ENCODE results near the gene CDKN1A.
"Not testable (repeated sequence)": the region's sequence is repeated elsewhere in the genome, so short reads cannot be mapped to it uniquely, and the experiment has no call there.

CDKN1A gene

DNA sequence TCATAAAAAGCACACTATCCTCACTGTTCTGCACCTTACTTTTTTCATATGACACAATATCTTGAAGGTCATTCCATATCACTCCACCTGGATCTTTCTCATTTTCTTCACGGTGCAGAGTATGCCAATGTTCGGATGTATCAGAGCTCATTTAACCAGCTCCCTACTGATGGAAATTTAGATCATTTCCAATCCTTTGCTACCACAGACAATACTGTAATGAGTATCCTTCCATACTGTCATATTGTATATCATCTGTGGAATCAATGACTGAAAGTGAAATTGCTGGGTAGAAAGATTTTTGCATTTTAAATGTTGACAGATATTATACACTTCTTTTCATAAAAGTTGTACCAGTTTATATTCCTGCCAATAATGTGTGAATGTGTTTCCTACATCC is 16.9 kb downstream of the CDKN1A start:
- DNase-seq (ENCODE audit: low spot score), result no peak

DNA sequence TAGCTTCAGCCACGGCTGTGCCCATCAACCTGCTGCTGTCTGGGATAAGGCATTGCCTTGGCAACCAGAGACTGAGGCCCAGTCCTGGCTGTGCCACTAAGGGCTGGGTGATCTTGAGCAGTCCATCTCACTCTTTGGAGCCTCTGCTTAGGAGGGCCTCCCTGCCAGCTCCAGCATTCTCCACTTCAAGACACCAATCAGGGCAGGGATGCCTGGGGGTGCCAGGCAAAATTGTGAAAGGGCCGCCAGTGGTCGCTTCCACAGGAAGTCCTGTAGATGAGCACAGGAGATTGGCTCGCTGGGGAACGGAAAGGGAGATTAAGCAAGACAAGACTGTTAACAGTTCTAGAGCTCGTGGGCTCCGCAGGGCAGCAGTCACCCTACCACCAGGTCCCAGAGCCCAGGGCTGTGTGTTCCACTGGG is 19.0 kb downstream of the CDKN1A start, which contains the start of gene RAB44:
Gene RAB44, plus strand, starts transcription at position 346 of the 423 bp plus-strand sequence. CDS start 6,410 bp downstream, outside the sequence.
- DNase-seq (ENCODE audit: low spot score), result no peak

DNA sequence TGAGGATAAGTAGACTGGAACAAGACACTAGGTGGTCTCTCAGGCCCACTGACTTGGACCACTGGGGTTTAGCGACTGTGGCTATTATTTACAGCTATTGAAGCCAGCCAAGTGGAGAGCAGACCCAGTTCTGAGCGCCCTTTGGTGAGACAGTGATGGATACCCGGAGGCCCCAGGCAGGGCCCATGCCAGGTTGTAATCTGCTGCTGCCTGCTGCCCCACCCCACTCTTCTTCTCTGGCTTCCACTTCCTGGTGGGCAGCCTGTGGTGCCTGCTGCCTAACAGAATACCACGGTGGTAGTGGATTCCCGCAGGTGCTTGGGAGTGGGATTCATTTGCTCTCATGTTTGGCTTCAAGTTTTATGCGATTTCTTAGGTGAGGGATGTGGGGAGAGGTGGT is 19.7 kb downstream of the CDKN1A start:
- DNase-seq (ENCODE audit: low spot score), result no peak

DNA sequence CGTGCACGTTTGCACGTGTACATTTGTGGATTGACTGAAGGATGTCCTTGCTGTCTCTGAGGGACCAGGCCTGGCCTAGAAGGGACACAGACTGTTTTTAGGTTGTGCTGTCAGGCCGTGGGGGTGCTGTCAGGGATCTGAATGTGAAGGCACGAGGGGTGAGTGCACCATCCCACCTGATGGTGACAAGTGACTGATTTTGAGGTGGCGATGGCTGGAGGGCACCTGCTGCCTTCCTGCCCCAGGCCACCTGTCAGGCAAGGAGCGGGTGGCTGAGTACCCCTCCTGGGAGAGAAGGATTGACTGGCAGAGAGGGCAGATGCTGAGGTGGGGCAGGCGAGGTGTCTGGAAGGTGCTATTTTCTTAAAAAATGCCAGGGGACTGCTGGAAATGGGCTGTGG is 20.4 kb downstream of the CDKN1A start:
- no peak for DNase-seq (ENCODE audit: low spot score)

DNA sequence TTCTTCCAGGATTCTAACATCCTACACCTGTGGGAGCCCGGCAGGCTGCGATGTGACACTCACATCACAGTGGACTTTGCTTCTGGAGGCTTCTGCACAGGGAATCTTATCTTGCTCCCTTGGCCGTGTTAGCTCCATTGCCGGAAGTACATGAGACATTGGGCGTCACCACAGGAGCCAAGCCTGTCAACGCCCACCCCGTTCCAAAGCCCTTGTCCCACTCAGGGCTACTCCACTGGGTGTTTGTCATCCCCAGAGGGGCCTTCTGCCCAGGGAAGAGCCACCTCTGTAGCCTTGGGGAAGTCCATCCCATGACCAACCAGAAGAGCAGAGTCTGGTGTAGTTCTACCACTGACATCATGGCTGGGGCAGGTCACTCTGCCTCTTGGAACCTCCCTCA is 20.8 kb downstream of the CDKN1A start:
- DNase-seq (ENCODE audit: low spot score), result no peak

DNA sequence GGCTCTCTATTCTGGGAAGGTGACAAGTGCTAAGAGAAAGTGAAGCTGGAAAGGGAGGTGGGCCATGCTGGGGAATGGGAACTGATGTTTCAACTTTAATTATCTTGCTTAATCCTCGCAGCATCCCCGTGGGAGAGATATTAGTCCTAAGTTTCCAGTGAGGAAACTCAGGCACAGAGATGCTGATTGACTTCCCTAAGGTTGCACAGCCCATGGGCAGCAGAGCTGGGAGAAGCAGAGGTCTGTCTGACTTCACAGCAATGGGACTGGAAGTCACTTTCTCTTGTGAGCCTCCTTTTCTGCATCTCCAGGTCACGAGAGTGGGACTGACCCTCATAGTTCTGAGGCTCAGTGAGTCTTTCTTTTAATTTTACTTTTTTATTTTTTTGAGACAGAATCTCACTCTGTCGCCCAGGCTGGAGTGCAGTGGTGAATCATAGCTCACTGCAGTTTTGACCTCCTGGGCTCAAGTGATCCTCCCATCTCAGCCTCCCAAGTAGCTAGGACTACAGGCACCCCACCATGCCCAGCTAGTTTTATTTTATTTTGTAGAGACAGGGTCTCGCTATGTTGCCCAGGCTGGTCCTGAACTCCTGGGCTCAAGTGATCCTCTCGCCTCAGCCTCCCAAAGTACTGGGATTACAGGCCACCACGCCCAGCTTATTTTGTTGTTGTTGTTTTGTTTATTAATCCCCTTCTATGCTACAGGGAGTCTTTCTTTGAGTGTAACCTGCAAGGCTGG is 21.7 kb downstream of the CDKN1A start:
- DNase-seq (ENCODE audit: low spot score), result no peak

DNA sequence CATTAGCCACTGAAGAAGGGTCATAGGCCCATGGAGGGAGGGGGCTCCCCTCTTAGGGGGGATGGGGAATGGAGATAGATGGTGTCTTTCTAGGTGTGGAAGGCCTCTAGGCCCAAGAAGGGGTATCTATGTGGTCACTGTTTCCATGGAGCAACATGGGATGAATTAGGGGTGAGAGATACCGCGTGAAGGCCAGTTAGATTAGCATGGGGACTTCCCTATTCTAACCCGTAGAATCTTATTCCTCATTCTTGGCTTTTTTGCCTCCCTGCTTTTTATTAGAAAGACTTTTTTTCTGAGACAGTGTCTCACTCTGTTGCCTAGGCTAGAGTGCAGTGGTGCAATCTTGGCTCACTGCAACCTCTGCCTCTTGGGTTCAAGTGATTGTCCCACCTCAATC is 22.3 kb downstream of the CDKN1A start:
- no peak for DNase-seq (ENCODE audit: low spot score)

DNA sequence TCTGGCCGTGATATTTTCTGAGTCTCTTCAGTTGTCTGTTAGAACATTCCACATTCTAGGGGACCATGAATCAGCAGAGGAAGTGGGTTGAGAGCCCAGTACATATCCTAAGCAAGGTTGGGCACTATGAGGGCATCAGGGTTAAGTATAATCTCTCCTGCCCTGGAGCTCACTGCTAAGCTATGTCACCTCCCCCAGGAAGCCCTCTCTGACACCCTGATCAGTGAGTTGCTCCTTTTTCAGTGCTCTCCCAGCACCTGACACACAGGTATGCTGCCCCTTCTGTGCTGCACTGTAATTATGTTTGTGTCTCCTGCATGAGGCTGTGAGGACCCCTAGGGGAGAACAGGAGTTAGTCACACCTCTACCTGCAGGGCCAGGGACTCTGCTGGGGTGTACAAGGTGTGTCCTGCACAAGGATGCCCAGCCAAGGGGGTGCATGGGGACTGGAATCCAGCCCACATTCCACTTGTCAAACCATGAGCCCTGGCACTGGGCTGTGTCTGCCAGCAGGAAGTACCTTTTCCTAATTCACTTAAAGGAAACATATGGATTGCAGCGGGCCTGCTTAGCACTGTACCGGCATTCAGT is 23.0 kb downstream of the CDKN1A start:
- DNase-seq (ENCODE audit: low spot score), result no peak

DNA sequence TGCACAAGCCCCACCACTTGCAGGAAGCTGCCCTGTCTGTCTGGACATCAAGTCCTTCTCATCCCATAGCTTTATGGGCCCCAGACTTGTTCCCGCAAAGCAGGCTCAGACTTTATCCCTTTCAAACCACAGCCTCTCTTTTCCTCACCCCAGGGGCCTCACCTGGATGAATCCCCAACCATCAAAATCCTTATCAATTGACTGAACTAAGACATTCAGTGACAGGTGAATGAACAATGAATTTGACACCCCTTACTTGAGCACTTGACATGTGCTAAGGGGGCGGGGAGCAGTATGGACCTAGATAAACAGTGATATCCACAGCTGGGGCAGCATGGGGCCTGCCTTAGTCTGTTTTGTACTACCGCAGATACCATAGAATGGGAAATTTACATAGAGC is 24.1 kb downstream of the CDKN1A start:
- DNase-seq (ENCODE audit: low spot score), result no peak

DNA sequence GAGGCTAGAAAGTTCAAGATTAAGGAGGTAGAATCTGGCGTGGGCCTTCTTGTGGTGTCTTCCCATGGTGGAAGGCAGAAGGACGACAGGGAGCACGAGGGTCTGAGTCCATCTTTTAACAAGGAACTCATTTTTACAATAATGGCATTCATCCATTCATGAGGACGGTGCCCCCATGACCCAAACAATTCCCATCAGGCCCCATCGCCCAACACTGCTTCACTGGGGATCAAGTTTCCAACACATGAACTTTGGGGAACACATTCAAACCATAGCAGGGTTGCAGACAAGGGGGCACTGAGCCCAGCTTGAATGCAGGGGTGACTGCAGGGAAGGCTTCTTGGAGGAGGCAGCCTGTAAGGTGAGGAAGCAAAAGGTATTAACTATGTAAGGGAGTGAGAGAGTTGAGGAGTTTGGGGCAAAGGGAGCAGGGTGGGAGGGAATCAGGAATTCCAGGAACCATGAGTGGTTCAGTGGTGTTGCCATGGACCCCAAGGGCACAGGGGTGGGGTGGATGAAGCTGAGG is 24.6 kb downstream of the CDKN1A start:
- no peak for DNase-seq (ENCODE audit: low spot score)

DNA sequence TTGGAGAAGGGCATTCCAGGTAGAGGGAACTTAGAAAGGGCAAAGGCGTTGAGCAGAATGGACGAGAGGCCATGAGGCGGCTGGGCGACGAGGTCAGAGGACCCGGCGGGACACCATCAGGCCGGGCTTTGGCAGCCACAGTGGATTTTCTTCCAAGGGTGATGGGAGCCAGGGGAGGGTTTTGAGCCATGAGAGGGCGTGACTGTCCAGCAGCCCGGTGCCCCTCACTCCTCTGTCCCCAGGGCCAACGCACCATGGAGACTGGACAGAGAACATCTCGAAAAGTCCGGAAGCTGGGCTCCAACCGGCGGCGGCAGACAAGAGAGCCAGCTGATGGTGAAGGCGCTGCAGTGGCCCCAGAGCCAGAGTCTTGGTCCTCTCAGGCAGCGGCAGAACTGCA is 25.5 kb downstream of the CDKN1A start:
- no peak for DNase-seq (ENCODE audit: low spot score)

DNA sequence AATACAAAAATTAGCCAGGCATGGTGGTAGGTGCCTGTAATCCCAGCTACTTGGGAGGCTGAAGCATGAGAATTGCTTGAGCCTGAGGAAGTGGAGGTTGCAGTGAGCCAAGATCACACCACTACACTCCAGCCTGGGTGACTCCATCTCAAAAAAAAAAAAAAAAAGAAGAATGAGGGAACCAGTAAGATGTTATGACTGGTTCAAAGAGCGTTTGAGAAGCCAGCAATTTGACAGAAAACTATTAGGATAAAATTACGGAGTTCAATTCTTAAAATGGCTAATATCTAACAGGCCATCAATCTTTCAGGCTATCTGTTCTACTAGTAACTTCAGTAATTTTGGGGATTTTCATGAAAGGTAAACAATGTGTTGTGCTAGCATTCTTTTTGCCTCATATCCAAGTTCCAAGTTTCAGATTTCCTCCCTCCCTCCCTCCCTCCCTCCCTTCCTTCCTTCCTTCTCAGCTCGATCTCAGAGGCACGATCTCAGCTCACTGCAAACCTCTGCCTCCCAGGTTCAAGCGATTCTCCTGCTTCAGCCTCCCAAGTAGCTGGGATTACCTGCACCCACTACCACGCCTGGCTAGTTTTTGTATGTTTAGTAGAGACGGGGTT is 26.6 kb downstream of the CDKN1A start:
- not testable (repeated sequence) for DNase-seq (ENCODE audit: low spot score)

DNA sequence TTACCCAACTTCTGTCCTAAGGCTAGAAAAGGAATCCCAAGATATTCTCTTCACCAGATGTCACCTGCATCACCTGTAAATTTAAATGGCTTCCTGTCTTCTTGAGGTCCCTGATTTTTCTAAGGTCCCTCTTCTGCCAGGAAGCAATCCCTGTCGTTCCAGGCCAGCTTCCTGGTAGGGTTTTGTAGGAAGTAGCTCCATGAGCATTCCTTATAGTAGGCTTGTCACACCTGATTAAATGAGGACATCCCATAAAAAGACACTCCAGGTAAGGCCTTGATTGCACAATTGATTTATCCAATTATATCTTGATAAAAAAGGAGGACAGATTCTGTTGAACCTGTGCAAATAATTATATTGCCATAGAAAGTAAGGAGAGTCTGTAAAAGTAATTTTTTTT is 27.8 kb downstream of the CDKN1A start:
- no peak for DNase-seq (ENCODE audit: low spot score)

DNA sequence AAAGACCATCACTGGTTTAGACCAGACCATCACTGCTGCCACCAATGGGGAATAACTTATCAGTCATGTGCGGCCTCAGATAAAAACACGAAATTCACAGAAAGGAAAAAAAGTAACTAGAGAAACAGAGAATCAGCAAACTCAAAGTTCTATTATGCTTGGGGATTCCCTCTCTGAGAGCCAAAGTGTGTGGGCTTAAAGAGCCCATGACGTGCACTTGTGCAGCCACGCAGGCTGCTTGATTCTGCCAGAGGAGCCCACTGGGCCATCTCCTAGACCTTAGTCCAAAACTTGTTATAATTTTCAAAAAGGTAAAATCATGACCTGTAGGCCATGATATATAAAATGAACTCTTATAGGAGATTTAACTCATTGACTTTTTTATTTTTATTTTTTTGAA is 34.3 kb downstream of the CDKN1A start:
- DNase-seq (ENCODE audit: low spot score), result no peak

DNA sequence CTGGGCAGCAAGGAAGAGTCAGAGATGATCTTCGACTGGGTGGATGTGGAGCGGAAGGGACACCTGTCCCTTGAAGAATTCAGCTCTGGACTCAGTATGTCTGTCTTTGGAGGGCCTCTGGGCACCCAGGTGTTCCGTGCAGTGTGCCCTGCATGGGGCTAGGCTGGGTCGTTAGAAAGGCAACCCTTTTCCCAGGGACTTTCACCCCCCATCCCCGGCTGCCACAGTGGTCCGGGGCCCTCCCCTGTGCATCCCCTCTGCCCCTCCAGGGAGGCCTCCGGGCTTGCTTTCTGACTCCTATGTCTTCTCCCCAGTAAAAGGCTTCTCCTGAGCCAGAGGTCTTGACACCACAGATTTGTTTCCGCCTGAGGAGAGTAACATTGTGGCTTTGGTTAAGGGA is 35.3 kb downstream of the CDKN1A start:
- DNase-seq (ENCODE audit: low spot score), result no peak

DNA sequence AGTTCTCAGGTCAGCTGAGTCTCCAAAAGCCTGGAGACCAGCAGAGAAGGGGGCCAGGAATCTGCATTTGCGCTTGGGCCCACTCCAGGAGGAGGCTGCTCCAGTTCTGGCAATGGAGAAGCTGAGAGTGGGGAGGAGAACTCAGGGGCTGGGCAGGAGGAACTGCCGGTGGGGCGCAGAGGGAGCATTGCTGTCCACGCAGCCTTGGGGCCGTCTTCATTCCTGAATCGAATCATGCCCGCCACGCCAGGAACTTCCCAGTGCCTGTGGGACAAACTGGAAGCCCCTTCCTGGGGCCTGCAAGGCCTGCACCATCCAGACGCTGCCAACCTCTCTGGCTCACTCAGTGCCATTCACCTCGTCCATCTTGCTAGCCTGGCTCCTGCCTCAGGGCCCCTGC is 36.0 kb downstream of the CDKN1A start:
- no peak for DNase-seq (ENCODE audit: low spot score)

DNA sequence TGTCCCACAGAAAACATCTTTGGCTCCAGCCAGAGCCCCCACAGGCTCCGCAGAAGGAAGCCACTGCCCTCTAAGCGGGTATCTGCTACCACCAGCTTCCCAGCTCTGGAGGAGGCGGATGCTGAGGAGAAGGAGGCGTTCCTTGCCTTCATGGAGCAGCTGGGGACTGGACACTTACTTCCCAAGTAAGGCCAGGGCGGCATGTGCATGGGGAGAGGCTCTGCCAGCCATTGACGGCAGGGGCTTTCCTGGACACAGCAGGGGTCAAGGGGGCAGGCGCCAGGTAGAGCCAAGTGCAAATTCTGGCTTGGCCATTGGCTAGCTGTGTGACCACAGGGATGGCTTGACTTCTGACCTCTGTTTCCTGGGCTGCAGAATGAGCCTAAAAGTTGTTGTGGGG is 37.0 kb downstream of the CDKN1A start:
- DNase-seq (ENCODE audit: low spot score), result no peak

DNA sequence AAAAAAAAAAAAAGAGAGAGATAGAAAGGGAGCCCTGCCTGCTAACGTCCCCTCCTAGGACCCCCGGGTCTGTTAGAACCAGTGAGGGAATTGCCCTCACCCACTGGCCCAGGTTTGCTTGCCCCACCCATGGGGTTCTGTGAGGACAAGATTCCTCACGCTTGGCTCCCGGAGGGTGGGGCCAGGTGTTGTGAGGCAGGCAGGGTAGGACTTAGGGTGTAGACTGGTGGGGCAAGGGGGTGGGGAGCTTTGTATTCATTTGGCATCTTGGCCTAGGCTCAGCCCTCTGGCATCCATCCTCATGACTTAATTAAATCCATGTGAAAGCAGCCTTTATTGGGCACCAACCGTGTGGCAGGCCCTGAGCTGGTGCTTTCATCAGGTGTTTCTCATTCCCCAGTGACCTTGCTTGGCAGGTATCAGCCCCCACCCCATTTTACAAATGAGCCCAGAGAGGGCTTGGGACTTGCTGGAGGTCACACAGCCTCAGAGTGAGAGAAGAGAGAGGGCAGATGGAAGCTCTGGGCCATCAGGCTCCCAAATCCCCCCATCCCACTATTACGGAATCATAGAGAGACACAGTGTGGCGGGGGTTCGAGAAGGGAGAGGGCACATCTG is 38.1 kb downstream of the CDKN1A start:
- DNase-seq (ENCODE audit: low spot score), result no peak

DNA sequence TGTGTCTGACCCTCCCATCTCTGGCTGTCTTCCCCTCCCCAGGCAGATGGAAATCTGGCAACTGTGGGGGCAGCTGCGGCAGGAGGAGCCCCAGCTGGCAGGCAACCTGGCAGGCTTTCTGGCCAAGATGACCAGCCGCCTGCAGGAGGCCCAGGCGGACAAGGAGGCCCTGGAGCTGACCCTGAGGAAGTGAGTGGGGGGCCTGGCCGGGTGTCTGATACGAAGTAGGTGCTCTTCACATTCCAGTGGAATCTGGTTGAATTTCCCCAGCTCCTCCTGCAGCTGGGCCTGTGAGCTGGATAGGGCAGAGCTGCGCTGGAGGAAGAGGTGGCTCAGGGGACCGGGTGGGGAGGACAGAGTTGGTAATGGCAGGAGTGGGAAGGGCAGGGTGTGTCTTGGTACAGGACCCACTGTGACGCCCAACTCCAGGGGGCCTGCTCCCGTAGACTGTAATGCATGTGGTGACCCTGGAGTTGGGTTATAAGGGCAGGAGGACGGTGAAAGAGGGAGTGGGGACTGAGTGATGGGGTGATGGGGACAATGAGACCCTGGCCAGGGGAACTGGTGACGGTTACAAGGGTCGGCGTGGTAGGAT is 38.8 kb downstream of the CDKN1A start:
- no peak for DNase-seq (ENCODE audit: low spot score)

DNA sequence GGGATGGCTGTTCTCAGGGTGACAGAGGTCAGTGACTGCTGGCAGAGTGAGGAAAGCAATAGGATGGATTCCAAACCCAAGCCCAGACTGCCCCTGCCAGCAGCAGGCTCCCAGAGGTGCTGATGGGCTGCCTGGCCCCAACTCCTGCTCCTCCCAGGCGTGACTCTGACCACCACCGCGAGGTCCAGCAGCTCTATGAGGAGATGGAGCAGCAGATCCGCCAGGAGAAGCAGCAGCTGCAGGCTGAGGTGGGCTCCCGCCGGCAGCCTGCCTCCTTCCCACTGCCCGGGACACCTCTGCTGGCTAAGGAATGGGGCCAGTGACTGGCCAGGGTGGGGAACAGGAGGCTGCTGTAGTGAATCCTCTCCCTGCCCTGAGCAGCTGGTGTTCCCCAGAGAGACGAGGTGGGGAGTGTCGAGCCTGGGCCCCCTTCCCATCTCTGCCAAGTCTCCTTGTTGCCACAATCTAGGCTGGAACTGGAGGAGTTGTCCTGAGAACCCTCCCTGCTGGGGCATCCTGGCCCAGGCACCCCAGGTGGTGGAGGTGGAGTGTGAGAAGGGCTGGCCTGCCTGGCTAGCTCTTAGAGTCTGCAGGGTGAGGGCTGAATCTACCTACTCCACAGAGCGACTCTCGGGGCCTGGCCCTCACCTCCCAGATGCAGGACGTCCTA is 39.5 kb downstream of the CDKN1A start:
- no peak for DNase-seq (ENCODE audit: low spot score)

DNA sequence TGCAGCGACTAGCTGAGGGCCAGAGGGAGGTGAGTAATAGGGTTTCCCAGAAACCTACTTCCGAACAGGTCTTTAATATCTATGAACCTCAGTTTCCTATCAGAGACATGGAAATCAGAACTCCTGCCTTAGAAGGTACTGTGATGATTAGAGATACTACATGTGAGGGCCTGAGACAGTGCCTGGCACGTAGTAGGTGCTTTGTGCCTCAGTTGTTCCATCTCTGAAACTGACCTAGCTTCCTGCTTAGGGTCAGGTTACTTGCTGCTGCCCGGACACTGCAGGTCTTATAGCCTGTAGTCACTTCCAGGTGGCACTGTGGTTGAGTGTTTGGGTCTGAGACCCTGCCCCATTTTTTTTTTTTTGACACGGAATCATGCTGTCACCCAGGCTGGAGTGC is 40.0 kb downstream of the CDKN1A start:
- DNase-seq (ENCODE audit: low spot score), result no peak

DNA sequence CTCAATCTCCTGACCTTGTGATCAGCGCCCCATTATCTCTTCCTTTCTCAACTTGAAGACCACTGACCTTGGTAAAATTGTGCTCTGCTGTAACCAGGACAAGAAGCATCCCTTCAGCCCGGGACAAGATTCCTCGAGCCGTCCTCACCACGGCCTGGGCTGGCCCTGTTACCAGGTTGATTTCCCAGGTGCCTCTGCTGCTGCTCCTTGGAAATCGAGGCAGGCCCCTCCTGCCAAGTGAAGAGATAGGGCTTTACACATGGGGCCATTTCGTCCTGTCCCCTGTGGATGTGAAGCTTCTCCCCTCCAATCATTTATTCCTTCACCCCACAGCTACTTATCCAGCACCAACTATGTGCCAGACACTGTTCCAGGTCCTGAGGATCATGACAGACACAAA is 40.6 kb downstream of the CDKN1A start:
- no peak for DNase-seq (ENCODE audit: low spot score)

All from CD4-positive, alpha-beta T cell treated with Interleukin-6 at 100 ng/mL for 8 hours (primary cell).